HuH-7.5 (cell line): ENCODE data around the gene HEATR9.

ENCODE experiments used
- DNase-seq: peaks from one replicate; pipeline ENCODE4 v3.0.0; 2011; ENCODE audit warnings: low spot score

The HEATR9 gene

GRCh38 chr17:35893751-35894150, 25.1 kb upstream of the HEATR9 start:
- DNase-seq = no peak

- no peak for DNase-seq
Observed at GRCh38 chr17:35892091-35893035, 23.7 kb upstream of the HEATR9 start.

GRCh38 chr17:35891269-35891668, 22.6 kb upstream of the HEATR9 start:
- no peak for DNase-seq

- DNase-seq = no peak
Observed at GRCh38 chr17:35890774-35891155, 22.1 kb upstream of the HEATR9 start.

- DNase-seq = no peak
Observed at GRCh38 chr17:35889818-35890773, 21.4 kb upstream of the HEATR9 start.

- DNase-seq = no peak
Observed at GRCh38 chr17:35889241-35889640, 20.6 kb upstream of the HEATR9 start.

- DNase-seq = no peak
Observed at GRCh38 chr17:35879773-35880654, 11.3 kb upstream of the HEATR9 start, which contains the start of gene CCL5. Gene CCL5, minus strand, starts transcription at chr17:35880360.

GRCh38 chr17:35878361-35878760, 9.7 kb upstream of the HEATR9 start:
- no peak for DNase-seq

- no peak for DNase-seq
Observed at GRCh38 chr17:35877345-35878029, 8.8 kb upstream of the HEATR9 start.

GRCh38 chr17:35876534-35876933, 7.8 kb upstream of the HEATR9 start:
- DNase-seq = no peak

GRCh38 chr17:35875800-35876139, 7.1 kb upstream of the HEATR9 start:
- DNase-seq = no peak

GRCh38 chr17:35875072-35875799, 6.5 kb upstream of the HEATR9 start:
- DNase-seq = no peak

GRCh38 chr17:35872196-35872980, 3.7 kb upstream of the HEATR9 start:
- no peak for DNase-seq

- no peak for DNase-seq
Observed at GRCh38 chr17:35870906-35871819, 2.5 kb upstream of the HEATR9 start.

GRCh38 chr17:35867574-35867973, 1.1 kb downstream of the HEATR9 start:
- no peak for DNase-seq

- no peak for DNase-seq
Observed at GRCh38 chr17:35866341-35866950, 2.2 kb downstream of the HEATR9 start.

GRCh38 chr17:35865412-35866340, 3.0 kb downstream of the HEATR9 start:
- DNase-seq = no peak
